ENCODE measurements around the gene OR2D3. TPM values are rescaled to one million over a fixed set of nuclear protein-coding genes. Genes with fewer than 3 reads are reported as not detected.
"Not testable (repeated sequence)": the region's sequence is repeated elsewhere in the genome, so short reads cannot be mapped to it uniquely, and the experiment has no call there.

Gene OR2D3
- not detected in 3 replicates for total RNA-seq

- Mint-ChIP-seq H3K27ac (no peak within 1 kb of the TSS), H3K36me3 (no peaks in the 10 kb centered on the region), H3K27me3 (ENCODE audit: low read depth) (no peaks in the 10 kb centered on the region), H3K9me3 (no peaks in the 10 kb centered on the region), H3K4me3 (no peak within 1 kb of the TSS), H3K4me1 (no peaks in the 10 kb centered on the region)
- no peak for DNase-seq (ENCODE audit: low spot score in 2 of 2, unreplicated experiment in 2 of 2)
- no peak for TF ChIP-seq CTCF (IDR thresholded peaks at IDR 0.05; ENCODE audit: unreplicated experiment)
These were observed at the start of gene OR2D3 for GRCh38 chr11:6920702-6921101. TSS of gene OR2D3 (plus strand) at chr11:6921002. CDS start at chr11:6921002, 0 bp downstream.

DNA sequence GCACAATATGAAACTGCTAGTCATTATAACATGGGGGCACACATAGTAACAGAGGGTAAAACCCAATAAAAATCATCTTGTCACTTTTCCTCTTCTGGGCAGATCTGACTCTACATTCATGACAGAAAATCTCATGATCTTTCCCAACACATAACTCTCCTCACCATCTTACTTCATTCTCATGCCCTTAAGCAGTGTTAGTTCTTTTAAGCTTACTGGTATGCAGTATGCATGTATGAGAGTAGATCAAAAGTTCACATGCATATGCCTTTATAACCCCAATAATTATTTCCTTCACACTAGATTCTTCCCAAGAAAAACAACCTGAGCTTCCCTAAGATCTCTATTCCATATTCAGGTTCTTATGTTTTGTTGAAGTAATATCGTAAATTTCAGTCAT, 49.5 kb upstream of the OR2D3 start:
- DNase-seq (ENCODE audit: low spot score in 2 of 2, unreplicated experiment in 2 of 2) = no peak
- Mint-ChIP-seq H3K27ac (no peak overlapping the region), H3K36me3 (no peaks in the 10 kb centered on the region), H3K27me3 (ENCODE audit: low read depth) (peaks cover 2% of the 10 kb centered on the region), H3K4me1 (no peaks in the 10 kb centered on the region), H3K4me3 (no peak overlapping the region), H3K9me3 (no peaks in the 10 kb centered on the region)
- no peak for TF ChIP-seq CTCF (IDR thresholded peaks at IDR 0.05; ENCODE audit: unreplicated experiment)

GRCh38 chr11:6875761-6876160, 45.0 kb upstream of the OR2D3 start:
- H3K27ac Mint-ChIP-seq = no peak overlapping the region
- H3K27me3 Mint-ChIP-seq (ENCODE audit: low read depth) = no peaks in the 10 kb centered on the region
- no peaks in the 10 kb centered on the region for H3K4me1 Mint-ChIP-seq
- no peak overlapping the region for H3K4me3 Mint-ChIP-seq
- peaks cover 6% of the 10 kb centered on the region for H3K9me3 Mint-ChIP-seq
- no peaks in the 10 kb centered on the region for H3K36me3 Mint-ChIP-seq
- TF ChIP-seq CTCF (IDR thresholded peaks at IDR 0.05; ENCODE audit: unreplicated experiment) = no peak
- no peak for DNase-seq (ENCODE audit: low spot score in 2 of 2, unreplicated experiment in 2 of 2)

GRCh38 chr11:6876325-6876724, 44.5 kb upstream of the OR2D3 start, which contains the start of gene OR10A4:
TSS of gene OR10A4 (plus strand) at chr11:6876625. CDS start at chr11:6876648, 23 bp downstream.
- Mint-ChIP-seq H3K4me3 (no peak within 1 kb of the TSS), H3K4me1 (no peaks in the 10 kb centered on the region), H3K27me3 (ENCODE audit: low read depth) (no peaks in the 10 kb centered on the region), H3K27ac (no peak within 1 kb of the TSS), H3K36me3 (no peaks in the 10 kb centered on the region), H3K9me3 (peaks cover 6% of the 10 kb centered on the region)
- no peak for TF ChIP-seq CTCF (IDR thresholded peaks at IDR 0.05; ENCODE audit: unreplicated experiment)
- DNase-seq (ENCODE audit: low spot score in 2 of 2, unreplicated experiment in 2 of 2) = no peak

DNA sequence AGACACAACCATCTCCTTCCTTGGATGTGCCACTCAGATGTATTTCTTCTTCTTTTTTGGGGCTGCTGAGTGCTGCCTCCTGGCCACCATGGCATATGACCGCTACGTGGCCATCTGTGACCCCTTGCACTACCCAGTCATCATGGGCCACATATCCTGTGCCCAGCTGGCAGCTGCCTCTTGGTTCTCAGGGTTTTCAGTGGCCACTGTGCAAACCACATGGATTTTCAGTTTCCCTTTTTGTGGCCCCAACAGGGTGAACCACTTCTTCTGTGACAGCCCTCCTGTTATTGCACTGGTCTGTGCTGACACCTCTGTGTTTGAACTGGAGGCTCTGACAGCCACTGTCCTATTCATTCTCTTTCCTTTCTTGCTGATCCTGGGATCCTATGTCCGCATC, 43.9 kb upstream of the OR2D3 start:
- Mint-ChIP-seq H3K27me3 (ENCODE audit: low read depth) (no peaks in the 10 kb centered on the region), H3K4me1 (no peaks in the 10 kb centered on the region), H3K9me3 (peaks cover 6% of the 10 kb centered on the region), H3K27ac (no peak overlapping the region), H3K36me3 (no peaks in the 10 kb centered on the region), H3K4me3 (no peak overlapping the region)
- no peak for TF ChIP-seq CTCF (IDR thresholded peaks at IDR 0.05; ENCODE audit: unreplicated experiment)
- no peak for DNase-seq (ENCODE audit: low spot score in 2 of 2, unreplicated experiment in 2 of 2)

DNA sequence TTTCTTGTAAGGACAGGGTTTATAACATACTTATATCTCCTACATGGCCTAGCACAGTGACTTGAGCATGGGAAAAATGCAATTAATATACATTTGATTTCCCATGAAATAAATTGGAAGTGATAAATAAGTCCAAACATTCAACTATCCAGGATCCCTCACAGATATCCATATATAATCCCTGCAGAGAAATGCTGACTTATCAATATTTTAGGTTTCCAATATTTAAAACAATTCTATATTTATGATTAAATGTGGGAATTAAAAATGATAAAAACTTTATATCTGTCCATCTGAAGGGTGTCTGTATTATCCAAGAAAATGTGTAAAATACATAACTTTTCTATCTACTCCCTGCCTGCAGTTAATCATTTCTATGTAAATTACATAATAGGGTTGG, 38.1 kb upstream of the OR2D3 start:
- Mint-ChIP-seq H3K27me3 (ENCODE audit: low read depth) (peaks cover 18% of the 10 kb centered on the region), H3K9me3 (no peaks in the 10 kb centered on the region), H3K4me1 (peaks cover 3% of the 10 kb centered on the region), H3K4me3 (no peak overlapping the region), H3K27ac (no peak overlapping the region), H3K36me3 (no peaks in the 10 kb centered on the region)
- no peak for TF ChIP-seq CTCF (IDR thresholded peaks at IDR 0.05; ENCODE audit: unreplicated experiment)
- DNase-seq (ENCODE audit: low spot score in 2 of 2, unreplicated experiment in 2 of 2) = no peak

DNA sequence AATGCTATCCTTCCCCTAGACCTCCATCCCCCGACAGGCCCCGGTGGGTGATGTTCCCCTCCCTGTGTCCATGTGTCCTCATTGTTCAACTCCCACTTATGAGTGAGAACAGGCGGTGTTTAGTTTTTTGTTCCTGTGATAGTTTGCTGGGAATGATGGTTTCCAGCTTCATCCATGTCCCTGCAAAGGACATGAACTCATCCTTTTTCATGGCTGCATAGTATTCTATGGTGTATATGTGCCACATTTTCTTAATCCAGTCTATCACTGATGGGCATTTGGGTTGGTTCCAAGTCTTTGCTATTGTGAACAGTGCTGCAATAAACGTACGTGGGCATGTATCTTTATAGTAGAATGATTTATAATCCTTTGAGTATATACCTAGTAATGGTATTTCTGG, 33.1 kb upstream of the OR2D3 start:
- H3K4me3 Mint-ChIP-seq; H3K36me3 Mint-ChIP-seq; H3K4me1 Mint-ChIP-seq; H3K27ac Mint-ChIP-seq; DNase-seq (ENCODE audit: low spot score in 2 of 2, unreplicated experiment in 2 of 2); H3K9me3 Mint-ChIP-seq: not testable (repeated sequence)
- H3K27me3 Mint-ChIP-seq (ENCODE audit: low read depth) = peaks cover 15% of the 10 kb centered on the region
